T-cell (primary cell): ENCODE data around the gene UBL5. TPM values are rescaled to one million over a fixed set of nuclear protein-coding genes. Genes with fewer than 3 reads are reported as not detected.
A peak's percentile ranks its signal among the peaks of the same experiment; 100 is the strongest.
"Not testable (repeated sequence)": the region's sequence is repeated elsewhere in the genome, so short reads cannot be mapped to it uniquely, and the experiment has no call there.

Source experiments
- ATAC-seq, 4 experiments: fragments of 200-7000 bp in 3 of 4; fragments of 150-1000 bp in 1 of 4; cut with Tn5 transposase; replicated peaks in 1 of 4; 1 replicate in 3 of 4; 2 replicates in 1 of 4; pipeline ENCODE4 v1.10.0; 2021; ENCODE audit warnings: moderate library complexity in 3 of 4, mild to moderate bottlenecking in 2 of 4, moderate number of reproducible peaks in 1 of 4
- CTCF ChIA-PET, 2 donors: fragments of 300-600 bp; sonication (Branson Sonifier 250); formaldehyde crosslinking; loops; one replicate each; lab custom pipeline; 2022; ENCODE audit warnings: antibody characterized with exemption in 2 of 2; lab: Charles Lee
- POLR2A ChIA-PET, 2 donors: fragments of 300-600 bp; sonication (Branson Sonifier 250); formaldehyde crosslinking; loops; one replicate each; lab custom pipeline; 2022; ENCODE audit warnings: antibody characterized with exemption in 2 of 2; lab: Charles Lee
- DNase-seq, 35 experiments: peaks; one replicate each; pipeline versions ENCODE4 v3.0.0 to v3.0.0-alpha.2; 2013 to 2023
- H3K27ac ChIP-seq: one replicate; pipeline ENCODE4 v1.5.1; 2013; ENCODE audit warnings: low read length
- H3K27me3 ChIP-seq, 2 experiments: replicated peaks in 1 of 2; 1 replicate in 1 of 2; 2 replicates in 1 of 2; pipeline versions ENCODE4 v1.6.1 to v1.7.0; 2013; ENCODE audit warnings: low read length in 1 of 2, mixed read lengths in 1 of 2; ENCODE audit not compliant: control insufficient read depth in 2 of 2, insufficient read depth in 2 of 2; ENCODE audit errors: extremely low read depth in 1 of 2
- H3K36me3 ChIP-seq, 2 donors: 1 replicate in 1 of 2; 2 replicates in 1 of 2; pipeline versions ENCODE4 v1.6.1 to v1.7.0; 2013; ENCODE audit warnings: low read length in 1 of 2; ENCODE audit not compliant: control insufficient read depth in 2 of 2, insufficient read depth in 1 of 2; ENCODE audit errors: extremely low read depth in 1 of 2
- H3K4me1 ChIP-seq, 2 experiments: 1 replicate in 1 of 2; 2 replicates in 1 of 2; pipeline versions ENCODE4 v1.6.1 to v1.7.0; 2013; ENCODE audit warnings: low read length in 2 of 2, mixed read lengths in 1 of 2; ENCODE audit not compliant: insufficient read depth in 2 of 2, control insufficient read depth in 1 of 2; ENCODE audit errors: extremely low read depth in 1 of 2
- H3K4me3 ChIP-seq, 2 donors: 1 replicate in 1 of 2; 2 replicates in 1 of 2; pipeline versions ENCODE4 v1.5.1 to v1.7.0; 2013; ENCODE audit warnings: mild to moderate bottlenecking in 2 of 2, low read length in 1 of 2, moderate library complexity in 1 of 2; ENCODE audit not compliant: control insufficient read depth in 1 of 2; ENCODE audit errors: extremely low read depth in 1 of 2
- H3K9me3 ChIP-seq: 2 replicates; pipeline ENCODE4 v1.7.0; 2013
- H3K27ac Mint-ChIP-seq, 2 donors: one replicate each; pipeline ENCODE4 v1.8.0; 2020 to 2021; ENCODE audit warnings: mild to moderate bottlenecking in 2 of 2, mixed read lengths in 2 of 2
- H3K27me3 Mint-ChIP-seq, 2 donors: one replicate each; pipeline ENCODE4 v1.8.0; 2021 to 2022; ENCODE audit warnings: mixed read lengths in 2 of 2
- H3K36me3 Mint-ChIP-seq: one replicate; pipeline ENCODE4 v1.8.0; 2021; ENCODE audit warnings: mixed read lengths
- H3K4me1 Mint-ChIP-seq, 3 donors: one replicate each; pipeline ENCODE4 v1.8.0; 2020 to 2022; ENCODE audit warnings: mixed read lengths in 3 of 3, mild to moderate bottlenecking in 1 of 3
- H3K4me3 Mint-ChIP-seq, 3 donors: one replicate each; pipeline ENCODE4 v1.8.0; 2020 to 2022; ENCODE audit warnings: mild to moderate bottlenecking in 3 of 3, mixed read lengths in 3 of 3, moderate library complexity in 3 of 3
- H3K9me3 Mint-ChIP-seq, 3 donors: one replicate each; pipeline ENCODE4 v1.8.0; 2020 to 2022; ENCODE audit warnings: mixed read lengths in 3 of 3
- WGBS: methylation state at CpG from one replicate; pipeline ENCODE4 v1.1.5; 2013; ENCODE audit warnings: missing lambda C conversion rate; ENCODE audit not compliant: insufficient coverage; 5-methylcytosine and 5-hydroxymethylcytosine counted together
- total RNA-seq, 35 experiments: library from RNA in 6 of 35; stranded (reverse) in 6 of 35; fragments of 120-200 nt in 1 of 35; gene quantifications; one replicate each; pipeline versions ENCODE4 v1.2.1 to v1.2.4 and lab custom pipeline; 2013 to 2026

The UBL5 gene
- total RNA-seq (100 to 1,000 TPM; 205 to 228 (median 215) TPM), total RNA-seq (lab: John Stamatoyannopoulos, UW) (54.3 to 92.1 (median 64.7) reads per million in 29 experiments)
- total RNA-seq (2013): 139 TPM

- POLR2A ChIA-PET: no interaction called here
- Mint-ChIP-seq H3K36me3 (peaks cover 16% of the 10 kb centered on the region), H3K27me3 (no peaks in the 10 kb centered on the region), H3K27ac (peak within 1 kb of the TSS; percentile 95 to 99), H3K4me3 (peak within 1 kb of the TSS; percentile 99 to 100 (median 100)), H3K9me3 (no peaks in the 10 kb centered on the region), H3K4me1 (peaks cover 21 to 35% (median 31%) of the 10 kb centered on the region in 3 donors)
- H3K27me3 ChIP-seq: no peaks in the 10 kb centered on the region
- peak; percentile 79 to 94 (median 87) for DNase-seq
- no peaks in the 10 kb centered on the region for H3K9me3 ChIP-seq
- peak within 1 kb of the TSS; percentile 68 to 88 for H3K4me3 ChIP-seq
- WGBS: under 1% methylated on average over 58 of the region's 62 CpGs
- CTCF ChIA-PET: interaction anchor here (0.5 to 0.7 kb wide), 3 partner anchors 280 to 1709 kb away, joined by 3 read pairs; no protein-coding TSS in a partner anchor
- ATAC-seq: peak; percentile 93 to 98 (median 96)
- peaks cover 12 to 34% of the 10 kb centered on the region in 2 experiments for H3K4me1 ChIP-seq
- H3K36me3 ChIP-seq: peaks cover 4 to 13% of the 10 kb centered on the region in 2 donors
- peak within 1 kb of the TSS; percentile 66 for H3K27ac ChIP-seq
Measured at GRCh38 chr19:9827289-9828238, at the start of gene UBL5. UBL5 (plus strand) TSS chr19:9827918; CDS start chr19:9828338, 420 bp downstream.

GRCh38 chr19:9782338-9782737 lies 45.4 kb upstream of the UBL5 start:
- no peaks in the 10 kb centered on the region for H3K27me3 ChIP-seq
- no peaks in the 10 kb centered on the region for H3K36me3 ChIP-seq
- peaks cover 9 to 18% of the 10 kb centered on the region in 2 experiments for H3K4me1 ChIP-seq
- ChIA-PET CTCF (no interaction called here), POLR2A (no interaction called here)
- H3K27ac ChIP-seq: no peak overlapping the region
- ATAC-seq (no peak), DNase-seq (no peak)
- H3K27ac Mint-ChIP-seq: no peak overlapping the region
- peaks cover 0 to 11% (median 10%) of the 10 kb centered on the region in 3 donors for H3K9me3 Mint-ChIP-seq
- peaks cover 19 to 25% (median 22%) of the 10 kb centered on the region in 3 donors for H3K4me1 Mint-ChIP-seq
- no peaks in the 10 kb centered on the region for H3K9me3 ChIP-seq
- 50% methylated on average over 1 of the region's 2 CpGs for WGBS
- peaks cover 13% of the 10 kb centered on the region for H3K36me3 Mint-ChIP-seq
- no peak overlapping the region for H3K4me3 ChIP-seq
- H3K27me3 Mint-ChIP-seq: no peaks in the 10 kb centered on the region
- H3K4me3 Mint-ChIP-seq: no peak overlapping the region

- WGBS: 93% methylated on average over 2 of the region's 6 CpGs
- H3K36me3 ChIP-seq, H3K36me3 Mint-ChIP-seq, H3K27me3 Mint-ChIP-seq, H3K9me3 Mint-ChIP-seq, CTCF ChIA-PET, H3K27ac ChIP-seq, H3K27me3 ChIP-seq, DNase-seq, ATAC-seq, H3K9me3 ChIP-seq, H3K4me3 ChIP-seq, POLR2A ChIA-PET: not testable (repeated sequence)
- Mint-ChIP-seq H3K27ac (peak overlapping the region; percentile 64 to 92), H3K4me3 (peak overlapping the region in 2 of 3 donors; percentile 87 to 88), H3K4me1 (peaks cover 19 to 25% (median 24%) of the 10 kb centered on the region in 3 donors)
- peaks cover 9 to 18% of the 10 kb centered on the region in 2 experiments for H3K4me1 ChIP-seq
Measured at GRCh38 chr19:9784163-9784496, 43.6 kb upstream of the UBL5 start.

DNA sequence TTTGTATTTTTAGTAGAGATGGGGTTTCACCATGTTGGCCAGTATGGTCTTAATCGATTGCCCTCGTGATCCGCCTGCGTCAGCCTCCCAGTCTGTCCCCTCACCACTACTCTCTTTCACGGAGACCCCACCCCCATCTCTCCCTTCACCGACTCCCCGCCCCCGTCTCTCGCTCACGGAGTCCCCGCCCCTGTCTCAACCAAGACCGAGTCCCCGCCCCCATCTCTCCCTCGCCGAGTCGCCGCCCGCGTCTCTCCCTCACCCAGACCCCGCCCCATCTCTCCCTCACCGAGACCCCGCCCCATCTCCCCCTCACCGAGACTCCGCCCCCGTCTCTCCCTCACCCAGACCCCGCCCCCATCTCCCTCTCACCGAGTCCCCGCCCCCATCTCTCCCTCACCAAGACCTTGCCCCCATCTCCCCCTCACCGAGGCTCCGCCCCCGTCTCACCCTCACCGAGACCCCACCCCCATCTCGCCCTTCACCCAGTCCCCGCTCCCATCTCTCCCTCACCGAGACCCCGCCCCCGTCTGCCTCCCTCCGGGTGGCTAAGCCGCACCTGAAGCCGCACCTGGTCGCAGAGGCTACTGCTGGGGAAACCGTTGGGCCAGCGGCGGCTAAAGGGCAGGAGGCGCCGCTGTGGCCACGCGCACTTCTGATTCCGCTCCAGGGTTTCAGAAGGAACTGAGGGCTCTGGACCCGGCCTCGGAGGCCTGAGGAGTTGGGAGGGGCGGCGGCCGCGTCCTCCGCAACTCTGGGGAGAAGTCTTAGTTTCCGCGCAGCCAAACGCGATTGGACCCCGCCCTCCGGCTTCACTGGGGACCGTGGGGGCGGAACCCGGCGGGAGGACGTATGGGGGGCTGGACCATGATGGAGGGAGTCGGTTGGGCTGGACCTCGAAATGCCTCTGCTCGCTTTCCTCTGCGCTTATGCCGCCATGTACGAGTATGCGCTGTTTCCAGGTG lies 42.1 kb upstream of the UBL5 start:
- peaks cover 25 to 31% (median 30%) of the 10 kb centered on the region in 3 donors for H3K4me1 Mint-ChIP-seq

DNA sequence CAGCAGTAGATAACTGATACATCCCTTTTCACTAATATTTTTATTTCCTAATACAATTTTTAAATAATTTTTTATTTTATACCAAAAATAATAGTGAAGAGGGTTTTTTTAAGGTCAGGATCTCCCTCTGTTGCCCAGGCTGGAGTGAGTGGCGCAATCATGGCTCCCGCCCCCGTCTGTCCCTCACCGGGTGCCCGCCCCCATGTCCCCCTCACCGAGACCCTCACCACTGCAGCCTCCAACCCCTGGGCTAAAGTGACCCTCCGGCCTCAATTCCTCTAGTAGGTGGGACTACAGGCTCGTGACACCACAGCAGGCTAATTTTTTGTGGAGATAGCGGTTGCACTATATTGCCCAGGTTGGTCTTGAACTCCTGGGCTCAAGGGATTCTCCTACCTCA lies 41.4 kb upstream of the UBL5 start:
- 59% methylated on average over 8 of the region's 9 CpGs for WGBS
- Mint-ChIP-seq H3K27me3 (no peaks in the 10 kb centered on the region), H3K9me3 (no peaks in the 10 kb centered on the region)

More for the DNA sequence above, 42.1 kb upstream of the UBL5 start:
- peak; percentile 84 to 98 (median 94) for DNase-seq
- Mint-ChIP-seq H3K9me3 (no peaks in the 10 kb centered on the region), H3K27me3 (no peaks in the 10 kb centered on the region), H3K4me3 (peak overlapping the region; percentile 87 to 88 (median 88)), H3K36me3 (peaks cover 4% of the 10 kb centered on the region), H3K27ac (peak overlapping the region; percentile 92 to 93)
- Histone ChIP-seq H3K36me3 (no peaks in the 10 kb centered on the region), H3K27ac (peak overlapping the region; percentile 96), H3K9me3 (no peaks in the 10 kb centered on the region), H3K4me1 (peaks cover 9 to 18% of the 10 kb centered on the region in 2 experiments), H3K4me3 (peak overlapping the region; percentile 62 to 96), H3K27me3 (no peaks in the 10 kb centered on the region)
- ChIA-PET POLR2A (no interaction called here), CTCF (interaction anchor here in 1 of 2 donors (0.7 kb wide), 1 partner anchor 478 kb away, joined by 9 read pairs; no protein-coding TSS in a partner anchor)
- peak; percentile 80 to 86 (median 82) for ATAC-seq
- under 1% methylated on average over 36 of the region's 74 CpGs for WGBS

More for the DNA sequence above, 41.4 kb upstream of the UBL5 start:
- Mint-ChIP-seq H3K4me1 (peaks cover 28 to 34% (median 33%) of the 10 kb centered on the region in 3 donors), H3K36me3 (no peaks in the 10 kb centered on the region), H3K4me3 (peak overlapping the region; percentile 87 to 88 (median 88)), H3K27ac (peak overlapping the region; percentile 90 to 93)
- CTCF ChIA-PET: no interaction called here
- peak overlapping the region; percentile 96 for H3K27ac ChIP-seq
- no peak for ATAC-seq
- DNase-seq: no peak
- H3K4me3 ChIP-seq: peak overlapping the region; percentile 58 to 96
- peaks cover 9 to 23% of the 10 kb centered on the region in 2 experiments for H3K4me1 ChIP-seq
- no peaks in the 10 kb centered on the region for H3K27me3 ChIP-seq
- POLR2A ChIA-PET: interaction anchor here in 1 of 2 donors (0.7 kb wide), 1 partner anchor 209 kb away, joined by 8 read pairs; no protein-coding TSS in a partner anchor
- H3K36me3 ChIP-seq: no peaks in the 10 kb centered on the region
- no peaks in the 10 kb centered on the region for H3K9me3 ChIP-seq
